LNCAP (cell line): ENCODE measurements around the gene AMMECR1.

ENCODE experiments used
- CTCF ChIP-seq: fragments of 450-650 bp; IDR thresholded peaks from 2 replicates; pipeline ENCODE4 v1.5.1; 2017; ENCODE audit warnings: mild to moderate bottlenecking

The AMMECR1 gene

DNA sequence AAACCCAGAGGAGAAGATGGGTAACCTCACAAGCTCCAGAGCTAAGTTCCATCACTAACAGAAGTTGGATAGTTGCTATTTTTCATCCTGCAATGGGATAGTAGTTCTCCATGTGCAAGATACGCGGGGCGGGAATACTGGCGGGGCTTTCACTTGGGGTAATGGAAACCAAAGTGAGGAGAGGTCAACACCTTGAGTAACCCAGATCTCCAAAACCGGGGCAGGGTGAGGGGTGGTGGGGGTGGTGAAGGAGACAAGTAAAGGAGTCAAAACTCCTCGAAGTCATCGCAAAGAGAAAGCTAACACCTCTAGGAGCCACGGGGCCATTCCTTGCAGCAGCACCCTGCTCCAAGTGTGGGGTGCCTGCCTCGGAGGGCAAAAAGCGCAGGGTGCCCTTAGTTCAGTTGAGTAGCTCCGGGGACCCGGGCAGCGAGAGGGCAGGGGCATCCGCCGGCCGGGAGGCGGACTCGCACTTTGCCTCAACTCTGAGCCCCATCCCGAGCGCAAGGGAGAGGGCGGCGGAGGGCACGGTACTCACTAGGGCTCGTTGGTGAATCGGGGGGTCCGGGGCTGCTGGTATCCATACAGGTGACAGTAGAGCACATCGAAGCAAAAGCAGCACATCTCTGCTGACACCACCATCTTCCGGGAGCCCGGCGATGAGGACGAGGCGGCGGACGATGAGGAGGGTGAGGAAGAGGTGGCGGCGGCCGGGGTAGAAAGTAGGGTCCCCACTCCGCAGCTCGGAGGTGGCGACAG lies 645 bp downstream of the AMMECR1 start:
- TF ChIP-seq CTCF: no peak

GRCh38 chrX:110316351-110317060 lies 1.4 kb downstream of the AMMECR1 start:
- no peak for TF ChIP-seq CTCF

GRCh38 chrX:110315551-110315950 lies 2.3 kb downstream of the AMMECR1 start:
- TF ChIP-seq CTCF: no peak

DNA sequence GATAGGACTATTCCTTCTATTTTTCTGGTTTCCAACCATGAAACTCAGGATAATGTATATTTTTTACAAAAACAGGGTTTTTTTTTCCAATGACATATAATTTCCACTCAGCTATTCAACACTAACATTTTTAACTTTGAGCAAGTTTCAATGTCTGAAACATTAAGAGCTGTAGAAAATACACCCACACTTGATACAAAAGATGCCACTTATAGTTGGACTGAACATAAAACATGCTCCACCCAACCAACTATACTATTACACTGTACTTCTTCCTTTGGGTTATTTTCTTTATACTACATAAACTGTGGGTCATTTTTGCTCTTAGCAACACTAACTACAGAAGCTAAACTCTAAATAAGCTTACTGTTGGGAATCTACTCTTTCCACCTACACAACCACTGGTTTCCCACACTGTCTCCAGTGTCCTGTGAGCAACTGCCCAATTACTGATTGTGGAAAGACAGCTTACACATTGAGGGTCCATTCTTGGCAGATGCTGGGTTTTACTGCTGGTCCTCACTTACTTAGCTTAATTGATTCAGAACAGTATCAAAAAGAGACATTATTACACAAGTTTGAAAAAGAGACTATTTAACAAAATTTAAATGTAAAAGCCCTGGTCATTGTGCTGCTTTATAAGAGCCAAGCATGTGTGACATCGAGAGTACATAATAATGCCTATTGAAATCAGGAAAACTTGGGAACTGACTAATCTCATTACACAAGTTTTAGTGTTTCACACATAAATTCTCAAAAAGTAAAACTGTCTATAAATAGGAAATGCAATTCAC lies 6.3 kb downstream of the AMMECR1 start:
- TF ChIP-seq CTCF: no peak

GRCh38 chrX:110310896-110311295 lies 7.0 kb downstream of the AMMECR1 start:
- TF ChIP-seq CTCF: no peak

- TF ChIP-seq CTCF: no peak
Measured at GRCh38 chrX:110310000-110310790, 7.7 kb downstream of the AMMECR1 start.

DNA sequence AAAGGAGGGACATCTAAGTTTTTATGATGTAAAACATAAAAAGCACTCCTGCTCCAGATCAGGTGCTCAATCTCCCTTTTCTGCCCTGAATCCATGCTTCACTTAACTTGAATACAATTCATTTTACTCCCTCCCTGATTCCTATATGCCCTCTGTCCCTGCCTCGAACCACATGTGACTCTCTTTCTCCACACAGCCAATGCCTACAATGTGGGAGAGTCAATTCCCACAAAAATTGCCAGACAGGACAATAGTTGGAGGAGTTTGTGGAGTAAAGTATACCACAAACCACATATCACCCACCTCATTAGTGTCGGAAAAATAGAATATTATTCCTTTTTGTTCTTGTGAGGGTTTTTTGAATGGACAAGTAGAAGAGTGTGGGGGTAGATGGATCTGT lies 9.7 kb downstream of the AMMECR1 start:
- TF ChIP-seq CTCF: no peak
